ENCODE measurements around the gene ATG2A.

GRCh38 chr11:64874308-64875240, 42.4 kb downstream of the ATG2A start:
- TF ChIP-seq POLR2AphosphoS5 (IDR thresholded peaks at IDR 0.05) (peak; percentile 28 to 70 (median 53)), CTCF (IDR thresholded peaks at IDR 0.05 in 8 of 11, conservative IDR thresholded peaks at IDR 0.05 in 3 of 11) (no peak), POLR2A (IDR thresholded peaks at IDR 0.05) (no peak)
